T-cell (primary cell): Measurements from ENCODE around the gene DHCR24. TPM values are rescaled to one million over a fixed set of nuclear protein-coding genes. Genes with fewer than 3 reads are reported as not detected.

Source experiments
- ATAC-seq, 4 experiments: fragments of 200-7000 bp in 3 of 4; fragments of 150-1000 bp in 1 of 4; cut with Tn5 transposase; replicated peaks in 1 of 4; 1 replicate in 3 of 4; 2 replicates in 1 of 4; pipeline ENCODE4 v1.10.0; 2021; ENCODE audit warnings: moderate library complexity in 3 of 4, mild to moderate bottlenecking in 2 of 4, moderate number of reproducible peaks in 1 of 4
- CTCF ChIA-PET, 2 donors: fragments of 300-600 bp; sonication (Branson Sonifier 250); formaldehyde crosslinking; loops; one replicate each; lab custom pipeline; 2022; ENCODE audit warnings: antibody characterized with exemption in 2 of 2; lab: Charles Lee
- POLR2A ChIA-PET, 2 donors: fragments of 300-600 bp; sonication (Branson Sonifier 250); formaldehyde crosslinking; loops; one replicate each; lab custom pipeline; 2022; ENCODE audit warnings: antibody characterized with exemption in 2 of 2; lab: Charles Lee
- DNase-seq, 35 experiments: peaks; one replicate each; pipeline versions ENCODE4 v3.0.0 to v3.0.0-alpha.2; 2013 to 2023
- H3K27ac ChIP-seq: one replicate; pipeline ENCODE4 v1.5.1; 2013; ENCODE audit warnings: low read length
- H3K27me3 ChIP-seq, 2 experiments: replicated peaks in 1 of 2; 1 replicate in 1 of 2; 2 replicates in 1 of 2; pipeline versions ENCODE4 v1.6.1 to v1.7.0; 2013; ENCODE audit warnings: low read length in 1 of 2, mixed read lengths in 1 of 2; ENCODE audit not compliant: control insufficient read depth in 2 of 2, insufficient read depth in 2 of 2; ENCODE audit errors: extremely low read depth in 1 of 2
- H3K36me3 ChIP-seq, 2 donors: 1 replicate in 1 of 2; 2 replicates in 1 of 2; pipeline versions ENCODE4 v1.6.1 to v1.7.0; 2013; ENCODE audit warnings: low read length in 1 of 2; ENCODE audit not compliant: control insufficient read depth in 2 of 2, insufficient read depth in 1 of 2; ENCODE audit errors: extremely low read depth in 1 of 2
- H3K4me1 ChIP-seq, 2 experiments: 1 replicate in 1 of 2; 2 replicates in 1 of 2; pipeline versions ENCODE4 v1.6.1 to v1.7.0; 2013; ENCODE audit warnings: low read length in 2 of 2, mixed read lengths in 1 of 2; ENCODE audit not compliant: insufficient read depth in 2 of 2, control insufficient read depth in 1 of 2; ENCODE audit errors: extremely low read depth in 1 of 2
- H3K4me3 ChIP-seq, 2 donors: 1 replicate in 1 of 2; 2 replicates in 1 of 2; pipeline versions ENCODE4 v1.5.1 to v1.7.0; 2013; ENCODE audit warnings: mild to moderate bottlenecking in 2 of 2, low read length in 1 of 2, moderate library complexity in 1 of 2; ENCODE audit not compliant: control insufficient read depth in 1 of 2; ENCODE audit errors: extremely low read depth in 1 of 2
- H3K9me3 ChIP-seq: 2 replicates; pipeline ENCODE4 v1.7.0; 2013
- H3K27ac Mint-ChIP-seq, 2 donors: one replicate each; pipeline ENCODE4 v1.8.0; 2020 to 2021; ENCODE audit warnings: mild to moderate bottlenecking in 2 of 2, mixed read lengths in 2 of 2
- H3K27me3 Mint-ChIP-seq, 2 donors: one replicate each; pipeline ENCODE4 v1.8.0; 2021 to 2022; ENCODE audit warnings: mixed read lengths in 2 of 2
- H3K36me3 Mint-ChIP-seq: one replicate; pipeline ENCODE4 v1.8.0; 2021; ENCODE audit warnings: mixed read lengths
- H3K4me1 Mint-ChIP-seq, 3 donors: one replicate each; pipeline ENCODE4 v1.8.0; 2020 to 2022; ENCODE audit warnings: mixed read lengths in 3 of 3, mild to moderate bottlenecking in 1 of 3
- H3K4me3 Mint-ChIP-seq, 3 donors: one replicate each; pipeline ENCODE4 v1.8.0; 2020 to 2022; ENCODE audit warnings: mild to moderate bottlenecking in 3 of 3, mixed read lengths in 3 of 3, moderate library complexity in 3 of 3
- H3K9me3 Mint-ChIP-seq, 3 donors: one replicate each; pipeline ENCODE4 v1.8.0; 2020 to 2022; ENCODE audit warnings: mixed read lengths in 3 of 3
- WGBS: methylation state at CpG from one replicate; pipeline ENCODE4 v1.1.5; 2013; ENCODE audit warnings: missing lambda C conversion rate; ENCODE audit not compliant: insufficient coverage; 5-methylcytosine and 5-hydroxymethylcytosine counted together
- total RNA-seq, 35 experiments: library from RNA in 6 of 35; stranded (reverse) in 6 of 35; fragments of 120-200 nt in 1 of 35; gene quantifications; one replicate each; pipeline versions ENCODE4 v1.2.1 to v1.2.4 and lab custom pipeline; 2013 to 2026

The DHCR24 gene
- total RNA-seq, 5 donors from 2014 or later (not counting 1 experiment from before 2014, with no cell fraction given): 4.5 to 19.9 (median 10.7) TPM

GRCh38 chr1:54853793-54854370 lies 33.1 kb downstream of the DHCR24 start:
- no peaks in the 10 kb centered on the region for H3K4me1 Mint-ChIP-seq
- Histone ChIP-seq H3K27me3 (no peaks in the 10 kb centered on the region), H3K36me3 (peaks cover 5 to 9% of the 10 kb centered on the region in 2 donors), H3K4me3 (no peak overlapping the region), H3K4me1 (no peaks in the 10 kb centered on the region), H3K27ac (no peak overlapping the region), H3K9me3 (no peaks in the 10 kb centered on the region)
- CTCF ChIA-PET: no interaction called here
- DNase-seq (no peak), ATAC-seq (no peak)
- no peak overlapping the region for H3K27ac Mint-ChIP-seq
- H3K36me3 Mint-ChIP-seq: peaks cover 29% of the 10 kb centered on the region
- H3K27me3 Mint-ChIP-seq: no peaks in the 10 kb centered on the region
- POLR2A ChIA-PET: no interaction called here
- H3K9me3 Mint-ChIP-seq: no peaks in the 10 kb centered on the region
- H3K4me3 Mint-ChIP-seq: no peak overlapping the region
- 96% methylated on average over 8 of the region's 12 CpGs for WGBS

GRCh38 chr1:54853096-54853792 lies 33.8 kb downstream of the DHCR24 start:
- no peaks in the 10 kb centered on the region for H3K27me3 ChIP-seq
- H3K9me3 Mint-ChIP-seq: no peaks in the 10 kb centered on the region
- ChIA-PET POLR2A (no interaction called here), CTCF (no interaction called here)
- H3K4me1 Mint-ChIP-seq: no peaks in the 10 kb centered on the region
- no peak overlapping the region for H3K27ac Mint-ChIP-seq
- H3K27me3 Mint-ChIP-seq: no peaks in the 10 kb centered on the region
- H3K9me3 ChIP-seq: no peaks in the 10 kb centered on the region
- WGBS: 88% methylated on average over 1 of the region's 9 CpGs
- H3K36me3 Mint-ChIP-seq: peaks cover 29% of the 10 kb centered on the region
- ATAC-seq (no peak), DNase-seq (no peak)
- no peaks in the 10 kb centered on the region for H3K4me1 ChIP-seq
- no peak overlapping the region for H3K4me3 ChIP-seq
- peaks cover 4 to 9% of the 10 kb centered on the region in 2 donors for H3K36me3 ChIP-seq
- no peak overlapping the region for H3K4me3 Mint-ChIP-seq
- H3K27ac ChIP-seq: no peak overlapping the region

DNA sequence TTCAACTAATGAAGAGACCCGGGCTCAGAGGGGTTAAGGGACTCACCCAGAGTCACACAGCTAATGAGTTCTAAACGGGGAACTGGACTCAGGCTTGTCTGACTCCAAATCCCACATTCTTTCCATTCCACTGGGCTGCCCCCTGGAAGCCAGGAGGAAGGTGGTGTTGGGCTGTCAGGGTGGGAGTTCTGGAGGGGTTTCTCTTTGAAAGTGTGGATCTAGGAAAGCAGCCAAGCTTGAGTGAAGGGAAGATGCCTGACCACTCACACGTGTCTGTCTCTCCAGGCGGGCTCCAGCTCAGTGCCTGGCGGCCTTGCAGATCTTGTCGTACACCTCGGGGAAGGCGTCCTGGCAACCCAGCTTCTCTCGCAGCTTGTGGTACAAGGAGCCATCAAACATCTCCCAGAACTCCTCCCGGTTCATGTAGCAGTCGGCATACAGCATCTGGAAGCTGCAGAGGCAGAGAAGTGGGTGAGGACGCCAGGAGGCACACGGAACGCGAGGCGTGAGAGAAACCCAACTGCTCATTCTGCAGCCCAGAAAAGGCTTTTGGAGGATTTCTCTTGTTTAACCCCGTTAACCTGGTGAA lies 35.0 kb downstream of the DHCR24 start:
- H3K27ac Mint-ChIP-seq: no peak overlapping the region
- Histone ChIP-seq H3K27ac (no peak overlapping the region), H3K27me3 (no peaks in the 10 kb centered on the region), H3K4me3 (no peak overlapping the region), H3K9me3 (no peaks in the 10 kb centered on the region), H3K36me3 (peaks cover 1 to 9% of the 10 kb centered on the region in 2 donors), H3K4me1 (no peaks in the 10 kb centered on the region)
- ATAC-seq (no peak), DNase-seq (no peak)
- CTCF ChIA-PET: no interaction called here
- H3K4me3 Mint-ChIP-seq: no peak overlapping the region
- peaks cover 0 to 4% (median 3%) of the 10 kb centered on the region in 3 donors for H3K9me3 Mint-ChIP-seq
- POLR2A ChIA-PET: no interaction called here
- peaks cover 29% of the 10 kb centered on the region for H3K36me3 Mint-ChIP-seq
- no peaks in the 10 kb centered on the region for H3K27me3 Mint-ChIP-seq
- H3K4me1 Mint-ChIP-seq: no peaks in the 10 kb centered on the region
- 89% methylated on average over 16 of the region's 17 CpGs for WGBS

DNA sequence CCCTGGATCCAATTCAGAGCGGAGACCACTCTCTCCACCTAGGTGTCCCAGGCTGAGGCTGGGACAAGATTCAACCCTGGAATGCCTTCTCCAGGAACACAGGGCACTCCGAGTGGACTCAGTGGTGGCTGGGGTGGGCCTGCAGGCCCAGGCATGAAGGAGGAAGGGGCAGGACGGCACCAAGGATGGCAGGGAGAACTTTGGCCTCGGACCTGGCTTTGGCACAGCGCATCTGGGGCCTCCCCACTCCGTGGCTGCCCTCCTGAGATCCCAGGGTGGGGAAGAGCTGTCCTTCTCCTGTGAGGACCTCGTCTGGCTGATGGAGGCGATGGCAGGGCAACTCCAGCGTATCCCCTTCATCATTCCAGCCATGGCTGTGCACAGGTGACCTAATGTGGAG lies 35.6 kb downstream of the DHCR24 start:
- Mint-ChIP-seq H3K36me3 (peaks cover 25% of the 10 kb centered on the region), H3K27ac (no peak overlapping the region), H3K9me3 (peaks cover 0 to 4% (median 3%) of the 10 kb centered on the region in 3 donors), H3K4me1 (no peaks in the 10 kb centered on the region), H3K4me3 (no peak overlapping the region), H3K27me3 (no peaks in the 10 kb centered on the region)
- ChIA-PET POLR2A (no interaction called here), CTCF (no interaction called here)
- H3K36me3 ChIP-seq: peaks cover 0 to 9% of the 10 kb centered on the region in 2 donors
- no peak overlapping the region for H3K27ac ChIP-seq
- H3K9me3 ChIP-seq: no peaks in the 10 kb centered on the region
- H3K27me3 ChIP-seq: no peaks in the 10 kb centered on the region
- ATAC-seq (no peak), DNase-seq (no peak)
- H3K4me1 ChIP-seq: no peaks in the 10 kb centered on the region
- H3K4me3 ChIP-seq: no peak overlapping the region
- 93% methylated on average over 6 of the region's 9 CpGs for WGBS

DNA sequence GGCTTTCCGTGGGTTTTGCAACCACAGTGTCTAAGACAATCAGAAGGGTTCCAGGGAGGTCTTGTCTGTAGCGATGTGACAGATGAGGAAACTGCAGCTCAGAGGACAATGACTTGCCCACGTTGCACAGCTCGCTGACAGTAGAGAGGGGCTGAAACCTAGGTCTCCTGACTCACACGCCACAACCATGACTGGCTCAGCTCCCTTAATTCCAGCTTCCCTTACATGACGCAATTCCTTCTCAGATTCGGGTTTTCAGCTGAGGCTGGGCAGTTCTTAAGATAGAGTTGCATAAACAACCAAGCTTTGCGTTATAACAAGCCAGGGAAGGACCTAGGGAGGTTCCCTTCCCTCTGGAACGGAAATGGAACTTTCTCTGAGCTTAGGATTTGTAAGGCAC lies 36.3 kb downstream of the DHCR24 start:
- H3K36me3 ChIP-seq: peaks cover 0 to 9% of the 10 kb centered on the region in 2 donors
- CTCF ChIA-PET: no interaction called here
- H3K27me3 ChIP-seq: no peaks in the 10 kb centered on the region
- no peak overlapping the region for H3K27ac ChIP-seq
- Mint-ChIP-seq H3K9me3 (peaks cover 0 to 4% (median 3%) of the 10 kb centered on the region in 3 donors), H3K4me3 (no peak overlapping the region), H3K27me3 (no peaks in the 10 kb centered on the region), H3K4me1 (no peaks in the 10 kb centered on the region), H3K27ac (no peak overlapping the region), H3K36me3 (peaks cover 25% of the 10 kb centered on the region)
- ATAC-seq (no peak), DNase-seq (no peak)
- POLR2A ChIA-PET: no interaction called here
- no peak overlapping the region for H3K4me3 ChIP-seq
- H3K4me1 ChIP-seq: no peaks in the 10 kb centered on the region
- no peaks in the 10 kb centered on the region for H3K9me3 ChIP-seq
- WGBS: 97% methylated on average over 5 of the region's 9 CpGs

DNA sequence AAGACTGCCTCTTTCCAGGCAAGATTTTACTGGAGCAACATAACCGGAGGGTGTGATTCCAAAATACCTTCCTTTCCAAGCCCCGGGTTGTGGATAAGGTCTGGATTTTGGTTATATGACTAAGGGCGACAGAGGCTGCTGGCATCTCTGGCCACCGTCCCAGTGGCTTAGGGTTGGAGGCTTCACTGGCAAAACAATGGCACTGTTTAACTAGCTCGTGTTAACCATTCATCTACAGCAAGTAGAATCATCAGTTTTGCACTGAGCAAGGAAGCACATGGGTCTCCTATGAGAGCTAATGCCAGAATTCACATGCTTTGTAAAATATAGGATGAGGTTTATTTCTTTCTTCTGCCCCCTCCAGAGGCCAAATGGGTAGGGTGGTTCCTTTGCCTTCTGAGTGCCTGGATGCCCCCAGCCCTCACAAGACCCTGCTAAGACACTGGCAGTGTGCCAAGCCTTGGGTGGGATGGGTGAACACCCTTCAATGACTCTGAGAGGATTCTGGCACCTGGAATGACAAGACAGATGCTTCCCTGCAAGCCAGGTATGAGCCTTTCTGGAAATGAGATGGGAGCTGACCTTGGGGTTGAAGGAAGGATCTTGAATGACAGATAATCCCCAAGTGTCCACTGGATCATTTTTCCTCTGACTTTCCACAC lies 36.8 kb downstream of the DHCR24 start:
- no peaks in the 10 kb centered on the region for H3K4me1 ChIP-seq
- no peak overlapping the region for H3K4me3 ChIP-seq
- POLR2A ChIA-PET: no interaction called here
- Mint-ChIP-seq H3K36me3 (peaks cover 25% of the 10 kb centered on the region), H3K9me3 (peaks cover 0 to 4% (median 3%) of the 10 kb centered on the region in 3 donors), H3K27ac (no peak overlapping the region), H3K27me3 (no peaks in the 10 kb centered on the region), H3K4me1 (no peaks in the 10 kb centered on the region), H3K4me3 (no peak overlapping the region)
- no CpG with 5 or more reads among the region's 5 CpGs for WGBS
- H3K27ac ChIP-seq: no peak overlapping the region
- H3K36me3 ChIP-seq: peaks cover 0 to 9% of the 10 kb centered on the region in 2 donors
- DNase-seq (no peak), ATAC-seq (no peak)
- H3K9me3 ChIP-seq: no peaks in the 10 kb centered on the region
- CTCF ChIA-PET: no interaction called here
- no peaks in the 10 kb centered on the region for H3K27me3 ChIP-seq
